SW 1271 (cell line): ENCODE data around the gene LMF1.
"Not testable (repeated sequence)": the region's sequence is repeated elsewhere in the genome, so short reads cannot be mapped to it uniquely, and the experiment has no call there.

ENCODE experiments used
- DNase-seq, 2 experiments: peaks; one replicate each; lab custom pipeline; 2025; lab: John Stamatoyannopoulos, UW

The LMF1 gene

DNA sequence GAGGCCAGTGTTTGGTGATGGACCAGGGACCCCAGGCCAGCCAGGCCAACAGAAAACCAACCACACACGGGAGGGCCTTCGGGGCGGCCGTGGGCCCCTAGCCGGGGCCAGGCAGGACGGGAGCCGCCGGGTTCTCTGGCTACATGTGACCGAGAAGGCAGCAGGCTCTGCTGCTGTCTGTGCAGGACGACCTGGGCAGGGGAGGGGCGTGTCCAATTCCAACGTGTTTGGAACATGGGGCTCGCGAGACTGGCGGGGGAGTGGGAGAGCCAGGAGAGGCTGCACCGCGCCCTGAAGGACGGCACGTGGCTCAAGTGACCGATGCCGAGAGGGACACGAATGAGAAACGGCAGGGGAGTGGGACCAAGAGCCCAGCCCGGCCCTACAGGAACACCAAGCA lies 75.4 kb downstream of the LMF1 start:
- DNase-seq, result no peak

DNA sequence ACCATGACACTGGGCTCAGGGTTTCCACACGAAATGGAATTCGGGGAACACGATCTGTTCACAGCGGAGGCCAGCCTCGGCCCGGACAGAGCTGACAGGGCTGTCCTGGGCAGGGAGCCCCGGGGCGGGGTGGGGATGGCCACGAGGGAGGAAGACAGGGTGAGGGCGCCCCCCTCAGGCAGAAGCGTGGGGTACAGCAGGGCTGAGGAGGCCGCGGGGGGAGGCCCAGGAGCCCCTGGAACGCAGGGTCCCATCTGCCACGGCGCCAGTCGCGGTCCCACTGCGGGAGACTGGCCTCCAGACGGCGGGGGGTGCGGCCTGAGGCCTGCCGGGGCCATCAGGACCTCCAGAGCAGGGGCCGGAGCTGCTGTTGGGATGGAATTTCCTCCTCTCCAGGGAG lies 75.9 kb downstream of the LMF1 start:
- no peak for DNase-seq

DNA sequence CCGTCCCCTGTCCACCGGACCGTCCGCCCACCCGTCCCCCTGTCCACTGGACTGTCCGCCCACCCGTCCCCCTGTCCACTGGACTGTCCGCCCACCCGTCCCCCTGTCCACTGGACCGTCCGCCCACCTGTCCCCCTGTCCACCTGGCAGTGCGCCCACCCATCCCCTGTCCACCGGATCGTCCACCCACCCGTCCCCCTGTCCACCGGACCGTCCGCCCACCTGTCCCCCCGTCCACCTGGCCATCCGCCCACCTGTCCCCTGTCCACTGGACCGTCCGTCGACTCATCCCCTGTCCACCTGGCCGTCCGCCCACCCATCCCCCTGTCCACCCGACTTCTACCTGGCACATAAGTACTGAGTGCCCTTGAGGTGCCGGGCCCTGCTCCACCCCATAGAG lies 76.6 kb downstream of the LMF1 start:
- no peak for DNase-seq

DNA sequence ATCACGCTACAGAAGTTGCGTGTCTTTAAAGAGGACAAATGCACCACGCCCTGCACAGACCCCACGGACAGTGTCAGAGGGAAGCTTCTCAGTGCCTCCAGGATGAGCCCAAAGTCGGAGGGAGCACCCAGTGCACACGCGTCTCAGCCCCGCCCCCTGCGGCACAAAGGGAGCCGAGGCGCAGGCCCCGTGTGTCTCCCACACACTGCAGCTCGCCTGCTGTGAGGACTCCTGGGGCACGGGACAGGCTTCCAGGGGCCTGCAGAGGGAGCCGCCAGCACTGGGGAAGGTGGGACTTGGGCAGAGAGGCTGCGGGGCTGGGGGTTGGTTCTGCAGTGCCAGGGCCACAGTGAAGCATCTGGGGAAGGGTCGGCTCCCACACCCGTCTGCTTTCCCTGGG lies 77.4 kb downstream of the LMF1 start:
- DNase-seq, result no peak

DNA sequence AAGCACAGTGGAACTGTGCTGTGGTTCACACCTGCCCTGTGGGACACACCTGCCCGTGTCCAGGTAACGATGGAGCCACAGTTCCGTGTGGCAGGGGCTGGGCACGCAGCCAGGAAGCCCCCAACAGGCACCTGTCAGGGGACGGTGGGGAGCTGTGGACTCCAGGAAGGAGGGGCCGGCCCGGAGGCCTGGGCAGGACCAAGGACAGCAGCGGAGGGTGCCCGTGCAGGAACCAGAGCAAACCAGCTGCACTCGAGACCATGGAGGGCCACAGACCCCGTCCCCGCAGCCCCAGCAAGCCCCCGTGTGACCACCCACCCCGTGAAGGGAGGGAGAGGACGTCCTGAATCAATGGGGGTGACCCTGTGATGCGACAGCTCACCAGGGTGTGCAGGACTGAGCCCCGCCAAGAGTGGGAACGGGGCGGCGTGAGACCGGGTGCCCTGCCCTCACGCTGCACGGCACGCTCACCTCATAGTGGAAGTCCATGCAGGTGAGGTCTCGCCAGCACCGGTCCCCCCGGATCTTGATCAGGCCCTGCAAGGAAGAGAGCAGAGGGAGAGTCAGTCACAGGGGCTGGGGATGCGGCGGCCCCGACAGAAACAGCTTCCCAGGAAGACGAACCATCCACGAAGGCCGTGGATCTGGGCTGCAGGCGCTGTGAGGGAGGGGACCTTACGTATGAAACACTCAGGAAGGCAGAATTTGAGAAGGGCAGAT lies 78.1 kb downstream of the LMF1 start:
- DNase-seq, result no peak

DNA sequence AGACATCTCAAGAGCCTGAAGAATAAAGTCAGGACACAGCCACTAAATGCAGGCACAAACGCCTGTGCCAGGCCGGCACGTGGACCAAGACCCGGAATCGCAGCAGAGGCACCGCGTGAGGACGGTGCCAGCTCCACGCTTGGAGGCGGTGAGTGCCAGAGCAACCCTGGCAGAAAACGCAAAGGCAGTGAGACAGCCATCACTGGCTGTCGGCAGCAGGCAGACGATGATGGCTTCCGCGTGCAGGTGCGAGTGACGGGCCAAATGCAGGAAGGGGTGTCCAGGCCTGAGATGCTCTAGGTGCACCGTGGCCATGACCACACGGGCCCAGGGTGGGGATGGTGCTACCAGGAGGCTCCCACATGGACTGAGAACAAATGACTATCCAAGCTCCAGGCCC lies 78.8 kb downstream of the LMF1 start:
- no peak for DNase-seq

DNA sequence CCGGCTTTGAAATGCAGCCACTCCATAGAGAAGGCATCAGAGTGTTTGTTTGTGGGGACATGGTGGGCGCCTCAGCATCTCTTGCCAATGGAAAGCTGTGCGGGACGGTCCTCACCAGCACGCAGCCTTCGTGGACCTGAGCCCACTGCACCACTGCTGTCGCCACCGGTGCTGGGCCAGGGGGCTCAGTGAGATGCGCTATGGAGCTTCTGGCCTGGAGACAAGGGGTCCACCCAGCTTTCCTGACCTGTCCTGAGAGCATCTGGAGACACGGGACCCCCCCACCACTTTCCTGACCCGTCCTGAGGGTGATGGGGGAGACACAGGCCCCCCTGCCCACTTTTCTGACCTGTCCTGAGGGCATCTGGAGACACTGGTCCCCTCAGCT lies 79.4 kb downstream of the LMF1 start:
- no peak for DNase-seq

DNA sequence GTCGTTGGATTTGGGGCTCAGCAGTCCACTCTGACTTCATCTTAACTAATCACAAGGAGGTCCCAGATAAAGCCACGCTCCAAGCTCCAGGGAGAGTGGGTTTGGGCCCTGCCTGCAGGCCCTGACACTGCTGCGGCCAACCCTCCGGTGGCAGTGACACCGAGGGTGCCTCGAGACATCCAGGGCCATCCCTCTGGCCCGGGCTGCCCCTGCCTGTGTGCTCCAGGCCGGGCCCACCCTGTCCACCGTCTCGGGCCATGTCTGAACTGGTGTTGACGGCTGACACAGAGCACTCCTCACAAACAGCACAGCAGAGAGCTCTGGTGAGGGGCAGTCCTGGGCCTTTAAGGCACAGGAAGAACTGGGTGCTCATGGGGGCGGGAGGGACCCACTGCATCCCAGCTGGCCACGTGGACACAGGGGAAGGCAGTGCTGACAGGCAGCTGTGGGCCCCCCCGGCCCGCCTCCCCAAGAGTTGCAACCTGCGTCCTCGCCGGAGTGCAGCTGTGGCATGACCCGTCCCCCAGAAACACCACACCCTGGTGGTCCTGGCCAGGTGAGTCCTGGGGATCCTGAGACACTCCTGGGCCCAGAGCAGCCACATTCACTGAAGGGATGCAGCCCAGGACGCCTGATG lies 80.0 kb downstream of the LMF1 start:
- no peak for DNase-seq

DNA sequence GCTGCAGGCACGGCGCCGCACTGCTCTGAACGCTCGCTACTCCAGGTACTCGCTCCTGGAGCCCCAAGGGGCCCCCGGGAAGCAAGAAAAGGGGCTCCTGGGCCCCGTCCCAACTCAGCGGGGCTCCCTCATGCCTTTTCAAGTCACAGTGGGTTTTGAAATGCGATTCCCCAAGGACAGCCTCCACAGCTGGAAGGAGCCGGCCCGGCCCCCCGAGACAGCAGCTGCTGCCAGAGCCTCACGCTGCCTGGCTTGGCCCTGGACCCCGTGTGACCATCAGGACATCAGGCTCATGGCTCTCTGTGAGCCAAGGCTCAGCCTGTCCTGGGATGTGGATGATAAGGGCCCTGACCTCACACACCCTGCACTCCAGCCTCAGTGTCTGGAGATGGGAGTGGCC lies 80.6 kb downstream of the LMF1 start:
- no peak for DNase-seq

DNA sequence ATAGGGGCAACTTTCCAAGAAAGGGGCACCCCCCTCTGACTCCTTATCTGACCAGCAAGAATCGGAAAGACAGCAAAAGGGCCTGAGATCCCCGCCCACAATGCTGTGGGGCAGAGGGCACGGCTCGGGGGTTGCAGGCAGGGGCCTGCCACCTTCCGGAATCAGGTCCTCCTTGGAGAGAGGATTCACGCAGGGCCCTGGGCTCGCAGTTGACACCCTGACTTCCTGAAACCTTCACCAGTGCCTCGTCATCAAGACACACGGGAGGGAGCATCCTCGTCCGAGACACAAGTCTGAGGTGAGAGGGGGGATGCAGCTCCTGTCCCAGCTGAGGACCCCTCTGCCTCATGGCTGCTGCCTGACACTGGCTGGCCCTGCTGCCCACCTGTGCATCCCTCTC lies 81.2 kb downstream of the LMF1 start:
- no peak for DNase-seq

DNA sequence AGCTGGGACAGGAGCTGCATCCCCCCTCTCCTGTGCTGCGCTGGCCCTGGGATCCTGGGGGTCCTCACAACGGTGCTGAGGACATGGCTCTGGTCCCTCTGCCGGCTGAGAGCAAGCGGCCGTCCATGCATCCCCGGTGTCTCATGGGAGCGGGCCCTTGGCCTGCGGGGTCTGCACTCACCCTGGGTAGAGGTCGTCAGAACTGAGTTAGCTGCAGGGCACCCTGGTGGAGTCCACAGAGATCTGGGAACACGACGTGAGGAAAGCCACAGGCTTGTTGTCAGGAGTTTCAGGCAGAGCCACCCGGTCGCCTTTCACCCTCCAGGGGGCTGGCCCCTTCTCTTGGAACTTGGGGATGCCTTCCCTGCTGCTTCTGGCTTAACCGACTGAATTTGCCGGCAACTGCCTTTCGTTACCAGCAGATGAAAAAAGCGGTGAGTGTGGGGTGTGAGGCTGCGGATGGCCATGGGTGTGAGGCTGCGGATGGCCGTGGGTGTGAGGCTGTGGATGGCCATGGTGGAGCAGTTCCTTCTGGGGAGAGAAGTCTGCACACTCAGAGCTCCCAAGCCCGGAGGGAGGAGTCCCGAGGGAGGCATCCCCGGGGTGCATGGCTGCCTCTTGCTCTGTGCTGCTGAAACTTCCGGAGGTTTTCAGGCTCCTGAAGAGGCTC lies 81.7 kb downstream of the LMF1 start:
- DNase-seq, result no peak

DNA sequence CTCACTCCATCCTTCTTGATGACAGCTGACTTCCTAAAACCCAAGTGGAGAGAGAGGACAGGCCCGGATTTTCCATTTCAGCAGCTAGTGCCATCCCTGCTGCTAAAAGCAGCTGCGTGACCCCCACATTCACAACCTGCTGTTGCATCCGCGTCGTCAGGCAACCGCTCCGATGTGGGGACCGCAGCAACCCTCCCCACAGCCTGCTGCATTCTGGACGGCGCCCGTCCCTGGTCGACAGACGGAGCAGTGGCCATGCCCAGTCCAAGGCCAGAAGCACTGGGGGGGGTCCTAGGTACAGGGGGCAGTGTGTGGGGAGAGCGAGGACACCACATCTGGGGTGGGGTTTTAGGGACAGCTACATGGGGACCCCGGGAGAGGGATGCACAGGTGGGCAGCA lies 82.3 kb downstream of the LMF1 start:
- not testable (repeated sequence) for DNase-seq

DNA sequence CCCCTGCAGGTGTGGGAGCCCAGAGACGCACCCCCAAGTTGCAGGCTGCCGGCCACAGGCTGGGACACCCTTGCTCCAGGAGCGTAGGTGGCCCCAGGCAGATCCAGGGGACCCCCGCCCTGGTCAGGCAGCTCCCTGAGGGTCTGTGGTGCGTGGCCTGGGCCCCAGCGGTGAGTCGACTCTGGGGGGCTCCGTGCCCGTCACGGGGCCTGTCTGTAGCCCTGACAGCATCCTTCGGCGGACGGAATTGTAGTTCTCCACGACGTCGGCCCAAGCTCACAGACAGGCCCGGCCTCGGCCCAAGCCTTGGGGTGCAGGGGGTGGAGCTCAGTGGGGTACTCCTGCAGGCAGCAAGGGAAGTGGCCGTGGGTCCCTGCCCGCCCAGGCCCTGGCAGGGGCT lies 82.9 kb downstream of the LMF1 start:
- DNase-seq, result no peak

DNA sequence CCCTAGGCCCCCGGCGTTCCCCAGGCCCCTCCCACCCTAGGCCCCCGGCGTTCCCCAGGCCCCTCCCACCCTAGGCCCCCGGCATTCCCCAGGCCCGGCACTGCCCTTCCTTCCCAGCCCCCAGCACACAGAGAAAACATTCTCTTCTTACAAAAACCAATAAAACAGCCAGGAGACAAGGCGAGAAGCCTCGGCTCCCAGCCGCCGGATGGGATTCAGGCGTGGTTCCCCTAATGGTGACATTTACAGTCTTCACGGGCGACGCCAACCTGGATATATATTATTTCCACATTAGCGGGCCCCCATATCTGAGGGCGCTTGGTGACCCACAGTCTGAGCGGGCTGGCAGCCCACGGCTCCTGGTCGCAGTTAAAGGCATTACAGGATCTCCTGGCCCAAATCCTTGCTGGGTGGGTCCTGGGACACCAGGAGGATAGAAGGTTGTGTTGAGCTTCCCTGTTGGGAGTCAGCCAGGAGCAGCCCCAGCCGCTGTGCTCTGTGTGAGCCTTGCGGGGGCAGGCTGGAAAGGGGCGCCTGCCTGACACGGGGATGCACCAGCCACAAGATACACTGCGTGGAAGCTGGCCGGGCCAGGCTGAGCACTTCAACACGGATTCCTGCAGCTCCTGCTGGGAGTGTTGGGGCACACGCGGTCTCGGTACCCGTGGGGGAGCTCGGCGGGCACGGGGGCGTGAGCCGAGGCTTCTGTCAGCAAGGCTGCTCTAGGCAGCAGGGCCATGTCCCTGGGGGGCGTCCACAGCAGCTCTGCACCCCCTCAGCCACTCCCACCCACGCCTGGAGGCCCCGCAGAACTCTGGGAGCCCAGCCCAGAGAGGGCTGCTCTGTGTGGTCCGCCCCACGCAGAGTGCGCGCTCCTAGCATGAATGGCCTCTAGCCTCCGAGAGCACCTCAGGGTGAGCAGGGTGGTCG lies 83.7 kb downstream of the LMF1 start:
- DNase-seq, result no peak

DNA sequence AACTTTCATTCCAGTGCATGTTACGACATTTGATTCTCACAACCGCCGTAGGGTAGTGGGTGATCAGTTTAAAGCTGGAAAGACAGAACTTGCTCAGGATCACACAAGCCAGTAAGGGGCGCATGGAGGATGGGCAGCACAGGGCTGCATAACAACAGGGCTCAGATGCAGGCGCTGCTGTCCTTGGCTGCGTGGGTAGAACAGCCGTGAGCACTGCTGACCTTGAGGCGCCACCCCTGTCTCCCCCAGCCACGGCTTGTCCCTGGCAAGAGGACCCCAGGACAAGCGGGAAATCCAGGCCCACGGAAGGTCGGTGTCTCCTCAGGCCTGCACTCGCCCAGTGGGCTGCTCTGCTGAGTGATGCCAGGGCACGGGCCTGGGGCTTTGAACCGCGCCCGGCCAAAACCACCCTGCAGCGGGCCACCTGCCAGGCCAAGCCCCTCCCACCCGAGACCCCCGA lies 84.7 kb downstream of the LMF1 start:
- no peak for DNase-seq

DNA sequence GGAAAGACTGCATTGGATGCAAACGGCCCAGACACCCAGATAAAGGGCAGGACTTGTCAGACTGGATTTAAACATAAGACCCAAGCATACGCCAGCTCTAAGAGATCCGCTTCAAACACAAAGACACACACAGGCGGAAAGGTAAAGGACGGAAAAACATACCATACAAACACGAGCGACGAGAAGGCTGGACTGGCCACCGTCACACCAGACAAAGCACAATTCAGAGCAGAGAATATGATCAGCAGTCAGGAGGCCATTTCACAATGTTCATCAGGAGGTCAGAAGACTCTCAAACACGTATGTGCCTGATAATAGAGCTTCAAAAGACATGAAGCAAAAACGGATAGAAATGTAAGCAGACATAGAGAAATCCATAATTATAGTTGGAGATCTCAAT lies 85.4 kb downstream of the LMF1 start:
- DNase-seq, result no peak

DNA sequence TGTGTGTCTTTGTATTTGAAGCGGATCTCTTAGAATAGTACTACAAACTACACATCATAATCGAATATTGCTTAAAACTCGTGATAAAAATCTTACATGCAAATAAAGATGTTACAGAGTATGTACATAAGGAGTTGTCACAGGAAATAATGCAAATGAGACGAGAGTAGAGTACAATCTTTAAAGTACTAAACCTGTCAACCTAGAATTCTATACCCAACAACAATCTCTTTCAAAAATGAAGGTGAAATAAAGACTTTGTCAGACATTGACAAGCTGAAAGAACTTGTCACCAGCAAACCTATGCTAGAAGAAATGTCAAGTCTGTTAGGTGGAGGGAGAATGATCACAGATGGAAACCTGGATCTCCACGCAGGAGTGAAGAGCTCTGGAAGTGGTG lies 86.6 kb downstream of the LMF1 start:
- DNase-seq, result no peak

DNA sequence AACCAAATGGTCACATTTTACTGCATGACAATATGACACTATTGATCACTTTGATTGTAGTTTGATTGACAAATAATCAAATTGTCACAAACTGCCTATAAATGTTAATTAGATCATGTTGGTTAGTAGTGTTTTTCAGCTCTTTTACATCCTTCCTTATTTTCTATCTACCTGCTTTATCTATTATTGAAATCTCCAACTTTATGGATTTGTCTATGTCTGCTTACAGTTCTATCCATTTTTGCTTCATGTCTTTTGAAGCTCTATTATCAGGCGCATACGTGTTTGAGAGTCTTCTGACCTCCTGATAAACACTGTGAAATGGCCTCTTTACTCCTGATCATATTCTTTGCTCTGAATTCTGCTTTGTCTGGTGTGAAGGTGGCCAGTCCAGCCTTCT lies 87.0 kb downstream of the LMF1 start:
- no peak for DNase-seq

DNA sequence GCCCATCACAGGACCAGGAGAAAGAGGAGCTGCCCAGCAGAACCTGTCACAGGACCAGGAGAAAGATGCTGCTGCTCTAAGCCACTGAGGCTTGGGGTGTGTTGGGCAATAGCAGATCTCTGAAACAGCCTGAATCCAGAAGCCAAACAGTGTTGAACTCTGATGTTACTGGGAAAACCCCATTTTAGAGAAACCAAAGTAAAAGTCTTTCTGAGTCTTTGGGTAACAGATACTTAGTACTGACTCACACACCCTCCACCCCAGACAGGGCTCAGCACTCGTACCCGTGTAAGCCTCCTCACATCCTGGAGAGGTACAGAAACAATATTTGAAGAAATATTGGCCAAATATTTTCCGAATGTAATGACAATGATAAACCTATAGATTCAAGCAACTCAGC lies 87.4 kb downstream of the LMF1 start:
- no peak for DNase-seq

DNA sequence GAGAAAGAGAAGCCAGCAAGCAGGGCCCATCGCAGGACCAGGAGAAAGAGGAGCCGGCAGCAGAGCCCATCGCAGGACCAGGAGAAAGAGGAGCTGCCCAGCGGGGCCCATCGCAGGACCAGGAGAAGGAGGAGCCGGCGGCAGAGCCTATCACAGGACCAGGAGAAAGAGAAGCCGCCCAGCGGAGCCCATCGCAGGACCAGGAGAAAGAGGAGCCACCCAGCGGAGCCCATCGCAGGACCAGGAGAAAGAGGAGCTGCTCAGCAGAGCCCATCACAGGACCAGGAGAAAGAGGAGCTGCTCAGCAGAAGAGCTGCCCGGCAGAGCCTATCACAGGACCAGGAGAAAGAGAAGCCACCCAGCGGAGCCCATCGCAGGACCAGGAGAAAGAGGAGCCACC lies 88.1 kb downstream of the LMF1 start:
- not testable (repeated sequence) for DNase-seq

DNA sequence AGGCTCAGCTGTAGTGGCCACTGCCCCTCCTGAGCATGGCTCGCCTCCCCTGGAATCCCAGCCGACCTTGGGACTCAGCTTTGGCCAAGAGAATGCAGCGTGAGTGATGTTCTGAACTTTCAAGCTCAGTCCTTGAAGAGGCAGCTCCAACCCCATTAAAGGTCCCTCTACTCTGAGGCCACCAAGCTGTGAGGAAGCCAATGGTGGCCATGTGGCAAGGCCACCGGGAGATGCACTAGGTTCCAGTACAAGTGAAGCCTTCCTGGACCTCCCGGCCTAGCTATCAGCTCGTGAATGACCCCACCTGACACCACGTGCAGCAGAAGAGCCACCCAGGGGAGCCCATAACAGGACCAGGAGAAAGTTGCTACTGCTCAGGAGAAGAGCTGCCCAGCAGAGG lies 88.5 kb downstream of the LMF1 start:
- no peak for DNase-seq
